Endothelial cell of umbilical vein (primary cell): ENCODE measurements around the gene PXMP2.

Source experiments
- EZH2 ChIP-seq: IDR thresholded peaks from 2 replicates; pipeline ENCODE4 v1.6.1; 2012; ENCODE audit warnings: borderline replicate concordance, low read depth, mild to moderate bottlenecking, moderate library complexity, low read length, inconsistent platforms; ENCODE audit not compliant: severe bottlenecking
- GATA2 ChIP-seq: IDR thresholded peaks from 2 replicates; pipeline ENCODE4 v1.7.0; 2011; ENCODE audit warnings: low read depth, mild to moderate bottlenecking, moderate library complexity, mixed read lengths, low read length; ENCODE audit not compliant: insufficient read length, insufficient read depth
- JUN ChIP-seq: IDR thresholded peaks from 2 replicates; pipeline ENCODE4 v1.6.1; 2011; ENCODE audit warnings: borderline replicate concordance, low read depth; ENCODE audit not compliant: insufficient read length, insufficient read depth
- POLR2A ChIP-seq: IDR thresholded peaks from 2 replicates; pipeline ENCODE4 v1.6.1; 2012; ENCODE audit warnings: low read depth, mild to moderate bottlenecking, control low read depth, low read length
- POLR2AphosphoS5 ChIP-seq: IDR thresholded peaks from 2 replicates; pipeline ENCODE4 v1.6.1; 2012; ENCODE audit warnings: low read depth, mild to moderate bottlenecking, control low read depth, low read length, moderate library complexity; ENCODE audit not compliant: insufficient read depth
- TF ChIP-seq, protein P1 (sequence below), 2 donors: IDR thresholded peaks; 1 replicate in 1 of 2; 2 replicates in 1 of 2; pipeline ENCODE4 v1.5.1; 2011; ENCODE audit warnings: low read length in 2 of 2, mild to moderate bottlenecking in 2 of 2, moderate library complexity in 2 of 2, control low read depth in 1 of 2, inconsistent platforms in 1 of 2, low read depth in 1 of 2; ENCODE audit not compliant: insufficient read depth in 1 of 2; ENCODE audit errors: extremely low read depth in 1 of 2
- TF ChIP-seq, protein P2 (sequence below): IDR thresholded peaks from 2 replicates; pipeline ENCODE4 v1.6.1; 2011; ENCODE audit not compliant: insufficient read depth, insufficient read length

DNA sequence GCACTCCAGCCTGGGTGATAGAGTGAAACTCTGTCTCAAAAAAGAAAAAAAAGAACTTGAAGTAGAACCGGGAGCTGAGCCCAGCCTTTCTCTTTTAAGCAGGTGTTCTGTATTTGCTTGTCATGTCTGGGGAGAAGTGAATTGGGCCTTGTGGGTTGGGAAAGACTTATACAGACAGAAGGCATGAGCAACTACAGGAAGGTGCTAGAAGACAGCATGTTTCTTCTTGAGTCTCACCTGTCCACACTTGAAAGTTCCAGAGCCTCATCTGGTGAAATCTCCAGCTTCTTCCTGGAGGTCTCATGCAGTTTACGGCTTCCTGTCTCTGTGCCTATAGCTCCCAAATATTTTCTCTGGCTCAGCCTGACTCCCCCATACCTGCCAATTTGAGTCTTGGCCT, 25.7 kb downstream of the PXMP2 start:
- TF ChIP-seq, protein P1, sequence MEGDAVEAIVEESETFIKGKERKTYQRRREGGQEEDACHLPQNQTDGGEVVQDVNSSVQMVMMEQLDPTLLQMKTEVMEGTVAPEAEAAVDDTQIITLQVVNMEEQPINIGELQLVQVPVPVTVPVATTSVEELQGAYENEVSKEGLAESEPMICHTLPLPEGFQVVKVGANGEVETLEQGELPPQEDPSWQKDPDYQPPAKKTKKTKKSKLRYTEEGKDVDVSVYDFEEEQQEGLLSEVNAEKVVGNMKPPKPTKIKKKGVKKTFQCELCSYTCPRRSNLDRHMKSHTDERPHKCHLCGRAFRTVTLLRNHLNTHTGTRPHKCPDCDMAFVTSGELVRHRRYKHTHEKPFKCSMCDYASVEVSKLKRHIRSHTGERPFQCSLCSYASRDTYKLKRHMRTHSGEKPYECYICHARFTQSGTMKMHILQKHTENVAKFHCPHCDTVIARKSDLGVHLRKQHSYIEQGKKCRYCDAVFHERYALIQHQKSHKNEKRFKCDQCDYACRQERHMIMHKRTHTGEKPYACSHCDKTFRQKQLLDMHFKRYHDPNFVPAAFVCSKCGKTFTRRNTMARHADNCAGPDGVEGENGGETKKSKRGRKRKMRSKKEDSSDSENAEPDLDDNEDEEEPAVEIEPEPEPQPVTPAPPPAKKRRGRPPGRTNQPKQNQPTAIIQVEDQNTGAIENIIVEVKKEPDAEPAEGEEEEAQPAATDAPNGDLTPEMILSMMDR (IDR thresholded peaks at IDR 0.05; ENCODE audit: extremely low read depth in 1 of 2, insufficient read depth in 1 of 2, low read depth in 1 of 2, low read length in 2 of 2) = no peak
- TF ChIP-seq POLR2AphosphoS5 = no peak
- TF ChIP-seq POLR2A = no peak
- TF ChIP-seq EZH2 = no peak
- TF ChIP-seq GATA2 = no peak
- TF ChIP-seq, protein P2, sequence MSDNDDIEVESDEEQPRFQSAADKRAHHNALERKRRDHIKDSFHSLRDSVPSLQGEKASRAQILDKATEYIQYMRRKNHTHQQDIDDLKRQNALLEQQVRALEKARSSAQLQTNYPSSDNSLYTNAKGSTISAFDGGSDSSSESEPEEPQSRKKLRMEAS = no peak
- no peak for TF ChIP-seq JUN
